HG03175 (cell line): ENCODE measurements around the gene RAD17.
"Not testable (repeated sequence)": the region's sequence is repeated elsewhere in the genome, so short reads cannot be mapped to it uniquely, and the experiment has no call there.

Source experiments
- ATAC-seq: cut with Tn5 transposase; IDR thresholded peaks from one replicate; pipeline ENCODE4 v1.9.1; 2021; ENCODE audit warnings: mild to moderate bottlenecking, moderate library complexity; ENCODE audit not compliant: unreplicated experiment

Gene RAD17

DNA sequence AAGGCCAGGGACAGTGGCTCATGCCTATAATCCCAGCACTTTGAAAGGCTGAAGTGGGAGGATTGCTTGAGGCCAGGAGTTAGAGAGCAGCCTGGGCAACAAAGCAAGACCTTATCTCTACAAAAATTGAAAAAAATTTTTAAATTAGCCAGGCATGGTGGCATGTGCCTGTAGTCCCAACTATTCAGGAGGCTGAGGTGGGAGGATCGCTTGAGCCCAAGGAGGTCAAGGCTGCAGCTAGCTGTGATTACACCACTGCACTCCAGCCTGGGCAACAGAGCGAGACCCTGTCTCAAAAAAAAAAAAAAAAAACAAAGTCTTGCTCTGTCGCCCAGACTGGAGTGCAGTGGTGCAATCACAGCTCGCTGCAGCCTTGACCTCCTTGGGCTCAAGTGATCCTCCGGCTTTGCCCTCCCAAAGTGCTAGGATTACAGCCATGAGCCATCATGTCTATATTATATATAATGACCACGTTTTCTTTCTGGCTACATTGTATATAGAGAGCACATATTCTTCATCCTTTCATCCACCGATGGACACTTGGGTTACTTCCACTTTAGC lies 85.9 kb downstream of the RAD17 start:
- ATAC-seq, result not testable (repeated sequence)

- ATAC-seq, result no peak
These were observed 92.6 kb downstream of the RAD17 start for GRCh38 chr5:69462170-69462569.
